Suprapubic skin (tissue), 4 donors: ENCODE data around the gene TAS1R2. TPM values are rescaled to one million over a fixed set of nuclear protein-coding genes. Genes with fewer than 3 reads are reported as not detected.

Source experiments
- DNase-seq, 2 donors: peaks; one replicate each; pipeline ENCODE4 v3.0.0-alpha.2; 2019; ENCODE audit warnings: low spot score in 2 of 2
- H3K27ac ChIP-seq: fragments of 200-600 bp; sonication (generic); one replicate; pipeline ENCODE4 v1.5.1; 2019
- H3K27me3 ChIP-seq: fragments of 200-600 bp; sonication (generic); one replicate; pipeline ENCODE4 v1.5.1; 2019
- H3K36me3 ChIP-seq: fragments of 200-600 bp; sonication (generic); one replicate; pipeline ENCODE4 v1.5.1; 2019
- H3K4me1 ChIP-seq: fragments of 200-600 bp; sonication (generic); one replicate; pipeline ENCODE4 v1.5.1; 2019
- H3K4me3 ChIP-seq: fragments of 200-600 bp; sonication (generic); one replicate; pipeline ENCODE4 v1.5.1; 2019; ENCODE audit warnings: mild to moderate bottlenecking
- H3K9me3 ChIP-seq: fragments of 200-600 bp; sonication (generic); one replicate; pipeline ENCODE4 v1.5.1; 2019
- CTCF ChIP-seq, 2 donors: fragments of 200-600 bp in 1 of 2; fragments of 450-650 bp in 1 of 2; sonication (generic) in 1 of 2; IDR thresholded peaks; one replicate each; pipeline ENCODE4 v1.5.1; 2016 to 2019; ENCODE audit warnings: antibody characterized with exemption in 2 of 2, mild to moderate bottlenecking in 1 of 2, moderate library complexity in 1 of 2
- EP300 ChIP-seq: sonication (generic); formaldehyde crosslinking; IDR thresholded peaks from one replicate; pipeline ENCODE4 v1.6.1; 2017; ENCODE audit warnings: antibody characterized with exemption
- POLR2A ChIP-seq, 2 donors: fragments of 450-650 bp; IDR thresholded peaks; one replicate each; pipeline ENCODE4 v1.6.1; 2017; ENCODE audit warnings: antibody characterized with exemption in 2 of 2, mild to moderate bottlenecking in 2 of 2, moderate library complexity in 2 of 2
- POLR2AphosphoS5 ChIP-seq, 3 donors: sonication (generic); formaldehyde crosslinking; IDR thresholded peaks; one replicate each; pipeline ENCODE4 v1.6.1; 2017; ENCODE audit warnings: antibody characterized with exemption in 3 of 3
- WGBS: methylation state at CpG from one replicate; pipeline ENCODE4 v1.1.5; 2018; 5-methylcytosine and 5-hydroxymethylcytosine counted together
- total RNA-seq, 4 donors: library from RNA; depleted of rRNA; stranded (reverse); fragments of >200 nt; gene quantifications; one replicate each; pipeline ENCODE4 v1.1.0, GENCODE V29; 2016

TAS1R2 gene
- total RNA-seq, 4 donors from 2014 or later = 0.38 to 1.3 (median 1.2) TPM; not detected in 1

DNA sequence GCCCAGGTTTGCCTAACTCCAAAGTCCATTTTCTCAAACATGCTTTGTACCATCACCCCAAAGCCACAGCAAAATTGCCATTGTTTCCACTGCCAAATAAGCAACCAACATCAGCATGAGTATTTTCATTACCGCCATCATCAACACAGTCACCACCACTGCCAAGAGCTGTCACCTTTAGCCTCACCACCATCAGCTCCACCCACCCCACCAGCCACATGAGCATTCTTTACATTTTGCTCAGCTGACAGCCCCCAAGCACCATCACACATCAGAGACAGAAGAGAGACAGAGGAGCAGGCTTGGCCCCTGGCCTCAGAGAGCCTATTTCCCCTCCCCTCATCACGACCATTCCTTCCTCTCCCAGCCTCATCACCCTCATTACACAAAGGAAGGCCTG lies 42.7 kb downstream of the TAS1R2 start:
- H3K27me3 ChIP-seq = peaks cover 68% of the 10 kb centered on the region
- no peaks in the 10 kb centered on the region for H3K9me3 ChIP-seq
- TF ChIP-seq POLR2AphosphoS5 (IDR thresholded peaks at IDR 0.05) (no peak), POLR2A (IDR thresholded peaks at IDR 0.05) (no peak), EP300 (no peak), CTCF (IDR thresholded peaks at IDR 0.05) (no peak)
- 61% methylated on average over 2 of the region's 2 CpGs for WGBS
- H3K4me1 ChIP-seq = no peaks in the 10 kb centered on the region
- no peak for DNase-seq
- H3K27ac ChIP-seq = no peak overlapping the region
- H3K4me3 ChIP-seq = no peak overlapping the region
- no peaks in the 10 kb centered on the region for H3K36me3 ChIP-seq

DNA sequence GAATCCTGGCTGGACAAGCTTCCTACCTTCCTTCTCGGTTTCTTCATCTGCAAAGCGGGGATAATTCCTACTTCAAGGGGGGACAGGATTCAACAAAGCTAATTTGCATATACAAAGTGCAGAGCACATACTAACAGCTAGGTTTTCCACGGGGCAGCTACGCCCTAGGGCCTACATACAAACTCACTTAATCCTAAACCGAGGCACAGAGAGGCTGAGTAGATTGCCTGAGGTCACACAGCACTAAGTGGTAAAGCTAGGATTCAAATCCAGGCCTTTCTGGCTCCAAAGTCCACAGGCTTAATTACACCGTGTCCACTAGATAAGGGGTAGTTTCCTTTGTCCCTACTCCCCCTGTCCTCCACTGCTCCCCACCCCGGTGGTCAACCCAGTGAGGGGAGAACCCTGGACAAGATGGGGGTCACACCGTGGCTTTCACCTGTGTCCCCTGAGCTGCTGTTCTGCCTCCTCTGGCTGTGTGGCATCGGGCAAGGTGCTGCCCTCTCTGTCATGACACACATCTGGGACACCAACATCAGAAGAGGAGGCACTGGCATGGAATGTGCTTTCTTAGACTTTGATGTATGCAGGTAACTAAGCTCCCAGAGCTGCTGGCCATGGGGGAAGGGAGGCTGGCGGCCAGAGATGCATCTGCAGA lies 44.5 kb downstream of the TAS1R2 start:
- Histone ChIP-seq H3K4me3 (no peak overlapping the region), H3K36me3 (no peaks in the 10 kb centered on the region), H3K4me1 (no peaks in the 10 kb centered on the region), H3K27me3 (peaks cover 55% of the 10 kb centered on the region), H3K27ac (no peak overlapping the region), H3K9me3 (no peaks in the 10 kb centered on the region)
- TF ChIP-seq CTCF (IDR thresholded peaks at IDR 0.05) = no peak
- TF ChIP-seq EP300 = no peak
- no peak for TF ChIP-seq POLR2A (IDR thresholded peaks at IDR 0.05)
- TF ChIP-seq POLR2AphosphoS5 (IDR thresholded peaks at IDR 0.05) = no peak
- no peak for DNase-seq
- WGBS = 55% methylated on average over 10 of the region's 10 CpGs

DNA sequence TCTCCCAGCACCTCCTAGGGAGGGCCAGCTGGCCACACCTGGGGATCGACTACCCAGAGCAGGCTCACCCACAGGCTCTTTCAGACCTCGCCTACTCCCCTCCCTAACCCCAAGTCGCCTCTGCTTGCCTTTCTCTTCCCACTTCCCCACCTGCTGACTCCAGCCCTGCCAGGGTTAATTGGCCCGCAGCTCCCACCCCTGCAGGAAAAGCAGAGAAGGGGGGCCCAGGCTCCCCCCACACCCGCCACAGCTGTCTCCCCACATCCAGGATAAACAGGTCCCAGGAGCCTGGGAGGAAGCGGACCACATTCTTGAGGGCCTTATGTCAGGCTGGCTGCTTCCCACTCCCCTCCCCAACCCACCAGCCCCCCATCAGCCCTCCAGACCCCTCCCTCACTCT lies 45.0 kb downstream of the TAS1R2 start:
- TF ChIP-seq POLR2A (IDR thresholded peaks at IDR 0.05) (no peak), EP300 (no peak), POLR2AphosphoS5 (IDR thresholded peaks at IDR 0.05) (no peak), CTCF (IDR thresholded peaks at IDR 0.05) (no peak)
- H3K36me3 ChIP-seq = no peaks in the 10 kb centered on the region
- WGBS = 29% methylated on average over 6 of the region's 6 CpGs
- no peaks in the 10 kb centered on the region for H3K9me3 ChIP-seq
- peaks cover 49% of the 10 kb centered on the region for H3K27me3 ChIP-seq
- H3K4me3 ChIP-seq = no peak overlapping the region
- no peak for DNase-seq
- no peak overlapping the region for H3K27ac ChIP-seq
- H3K4me1 ChIP-seq = no peaks in the 10 kb centered on the region

DNA sequence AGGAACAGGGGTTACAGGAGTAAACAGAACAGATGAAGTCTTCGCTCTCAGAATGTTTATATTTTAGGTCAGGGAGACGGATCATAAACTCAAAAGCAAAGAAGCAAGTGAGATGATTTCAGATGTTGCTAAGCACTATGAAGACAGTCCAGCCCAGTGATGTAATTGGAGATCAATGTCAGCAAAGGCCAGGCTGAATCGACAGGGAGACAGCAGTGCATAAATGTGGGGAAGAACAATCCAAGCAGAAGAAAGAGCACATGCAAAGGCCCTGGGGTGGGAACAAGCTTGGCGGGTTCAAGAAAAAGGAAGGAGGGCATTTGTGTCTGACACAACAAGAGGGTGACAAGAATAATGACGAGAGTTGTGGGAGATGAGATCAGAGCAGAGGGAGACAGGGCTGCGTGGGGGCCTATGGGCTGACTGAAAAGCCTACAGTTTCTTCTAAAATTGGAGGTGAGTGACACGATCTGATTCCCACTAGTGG lies 47.0 kb downstream of the TAS1R2 start:
- no peaks in the 10 kb centered on the region for H3K9me3 ChIP-seq
- H3K4me3 ChIP-seq = no peak overlapping the region
- TF ChIP-seq POLR2AphosphoS5 (IDR thresholded peaks at IDR 0.05) (no peak), EP300 (no peak), POLR2A (IDR thresholded peaks at IDR 0.05) (no peak), CTCF (IDR thresholded peaks at IDR 0.05) (no peak)
- no peak overlapping the region for H3K27ac ChIP-seq
- no peak for DNase-seq
- no peaks in the 10 kb centered on the region for H3K4me1 ChIP-seq
- H3K36me3 ChIP-seq = no peaks in the 10 kb centered on the region
- H3K27me3 ChIP-seq = peaks cover 44% of the 10 kb centered on the region
- 78% methylated on average over 7 of the region's 7 CpGs for WGBS

DNA sequence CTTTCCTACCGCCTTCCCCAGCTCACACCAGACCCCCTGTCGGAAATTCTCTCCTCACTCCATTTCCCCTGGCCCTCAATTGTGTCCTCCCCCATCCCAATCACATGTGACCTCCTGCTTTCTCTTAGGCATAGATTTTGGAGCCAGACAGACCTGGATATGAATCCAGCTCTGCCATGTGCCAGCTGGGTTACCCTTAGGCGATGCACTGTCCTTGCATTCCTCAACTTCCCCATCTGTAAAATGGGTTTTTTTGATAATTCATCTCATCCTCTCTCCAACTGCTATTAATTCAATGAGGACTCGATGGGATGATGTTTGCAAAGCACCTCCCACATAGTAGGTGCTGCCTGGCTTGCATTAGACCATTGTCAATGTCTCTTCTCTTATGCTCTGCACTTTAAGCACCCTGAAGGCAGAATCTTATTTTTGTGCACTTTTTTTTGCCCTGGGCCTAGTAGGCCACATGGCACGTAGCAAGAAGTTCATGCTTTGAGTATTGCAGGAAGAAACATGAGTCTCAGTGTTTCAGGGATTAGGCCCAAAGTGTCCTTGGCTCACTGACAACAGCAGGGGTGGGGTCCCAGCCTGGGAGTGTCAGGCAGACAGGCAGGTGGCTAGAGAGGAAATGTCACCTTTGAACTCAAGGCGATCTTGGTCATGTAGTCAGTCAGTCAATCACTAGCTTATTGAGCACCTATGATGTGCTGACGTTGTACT lies 47.6 kb downstream of the TAS1R2 start:
- Histone ChIP-seq H3K36me3 (no peaks in the 10 kb centered on the region), H3K27me3 (peaks cover 38% of the 10 kb centered on the region), H3K4me1 (no peaks in the 10 kb centered on the region), H3K27ac (no peak overlapping the region), H3K4me3 (no peak overlapping the region), H3K9me3 (no peaks in the 10 kb centered on the region)
- no peak for TF ChIP-seq POLR2A (IDR thresholded peaks at IDR 0.05)
- no peak for TF ChIP-seq EP300
- TF ChIP-seq CTCF (IDR thresholded peaks at IDR 0.05) = no peak
- no peak for TF ChIP-seq POLR2AphosphoS5 (IDR thresholded peaks at IDR 0.05)
- no peak for DNase-seq
- WGBS = 74% methylated on average over 7 of the region's 7 CpGs
